LNCAP (cell line): ENCODE data around the gene SEC14L5.

ENCODE experiments used
- TF ChIP-seq, protein P1 (sequence below): fragments of 450-650 bp; IDR thresholded peaks from 2 replicates; pipeline ENCODE4 v1.5.1; 2017; ENCODE audit warnings: mild to moderate bottlenecking

SEC14L5 gene

DNA sequence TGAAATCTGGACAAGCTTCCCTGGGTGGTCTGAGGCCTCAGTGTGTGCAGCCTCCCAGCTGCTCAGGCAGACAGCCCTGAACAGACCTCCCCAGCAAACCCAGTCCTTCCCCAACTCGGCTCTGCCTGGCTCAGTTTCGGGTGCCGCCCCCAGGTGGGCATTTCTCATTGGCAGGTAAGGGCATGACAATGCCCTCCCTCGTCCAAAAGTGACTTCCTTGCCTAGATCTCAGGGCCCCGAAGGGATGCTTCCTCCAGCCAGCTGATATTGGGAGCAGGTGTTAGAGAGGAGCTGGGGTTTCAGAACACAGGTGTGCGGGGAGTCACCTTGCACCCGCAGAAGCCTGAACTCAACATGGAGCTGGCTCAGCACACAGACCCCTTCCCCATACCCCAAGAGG is 17.4 kb upstream of the SEC14L5 start:
- TF ChIP-seq, protein P1, sequence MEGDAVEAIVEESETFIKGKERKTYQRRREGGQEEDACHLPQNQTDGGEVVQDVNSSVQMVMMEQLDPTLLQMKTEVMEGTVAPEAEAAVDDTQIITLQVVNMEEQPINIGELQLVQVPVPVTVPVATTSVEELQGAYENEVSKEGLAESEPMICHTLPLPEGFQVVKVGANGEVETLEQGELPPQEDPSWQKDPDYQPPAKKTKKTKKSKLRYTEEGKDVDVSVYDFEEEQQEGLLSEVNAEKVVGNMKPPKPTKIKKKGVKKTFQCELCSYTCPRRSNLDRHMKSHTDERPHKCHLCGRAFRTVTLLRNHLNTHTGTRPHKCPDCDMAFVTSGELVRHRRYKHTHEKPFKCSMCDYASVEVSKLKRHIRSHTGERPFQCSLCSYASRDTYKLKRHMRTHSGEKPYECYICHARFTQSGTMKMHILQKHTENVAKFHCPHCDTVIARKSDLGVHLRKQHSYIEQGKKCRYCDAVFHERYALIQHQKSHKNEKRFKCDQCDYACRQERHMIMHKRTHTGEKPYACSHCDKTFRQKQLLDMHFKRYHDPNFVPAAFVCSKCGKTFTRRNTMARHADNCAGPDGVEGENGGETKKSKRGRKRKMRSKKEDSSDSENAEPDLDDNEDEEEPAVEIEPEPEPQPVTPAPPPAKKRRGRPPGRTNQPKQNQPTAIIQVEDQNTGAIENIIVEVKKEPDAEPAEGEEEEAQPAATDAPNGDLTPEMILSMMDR = no peak

GRCh38 chr16:4942481-4942880 is 15.6 kb upstream of the SEC14L5 start:
- TF ChIP-seq, protein P1 = no peak

DNA sequence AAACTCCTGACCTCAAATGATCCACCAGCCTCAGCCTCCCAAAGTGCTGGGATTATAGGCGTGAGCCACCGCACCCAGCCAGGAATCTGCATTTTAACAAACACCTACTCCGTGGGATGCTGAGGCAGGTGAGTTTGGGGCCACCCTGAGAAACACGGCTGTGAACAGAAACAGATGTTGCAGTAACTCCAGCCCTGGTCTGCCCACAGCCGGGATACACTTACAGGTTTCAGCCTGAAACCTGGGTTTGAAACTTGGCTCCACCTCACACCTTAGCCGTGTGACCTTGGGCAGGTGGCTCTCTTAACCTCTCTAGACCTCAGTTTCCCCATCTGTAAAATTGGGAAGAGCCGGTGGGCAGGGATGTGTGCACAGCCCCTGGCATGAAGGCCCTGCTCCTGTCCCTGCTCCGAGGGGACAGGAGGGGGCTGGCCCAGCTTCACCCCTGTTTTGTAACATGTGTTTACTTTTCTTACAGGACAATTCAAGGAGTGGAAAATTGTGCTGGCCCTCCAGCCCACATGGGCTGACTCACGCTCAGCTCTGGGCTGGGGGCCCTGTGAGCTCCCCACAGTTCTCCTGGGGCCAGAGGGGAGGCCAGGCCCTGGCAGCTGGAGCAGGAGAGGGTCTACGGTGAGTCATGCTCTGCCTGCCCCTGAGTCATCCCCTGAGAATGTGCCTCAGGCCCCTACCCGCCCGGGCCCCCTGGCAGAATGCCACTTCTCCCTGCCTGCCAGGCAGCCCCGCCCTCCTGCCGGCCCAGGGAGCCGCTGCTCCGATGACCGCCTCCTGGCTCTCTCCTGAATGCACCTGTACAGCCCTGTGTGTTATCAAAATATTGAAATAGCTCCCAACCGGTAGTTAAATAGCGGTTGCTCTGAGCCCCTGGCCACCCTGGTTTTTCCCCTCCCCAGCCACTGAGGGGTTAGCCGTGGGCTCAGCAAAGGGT is 13.5 kb upstream of the SEC14L5 start:
- TF ChIP-seq, protein P1 = no peak

DNA sequence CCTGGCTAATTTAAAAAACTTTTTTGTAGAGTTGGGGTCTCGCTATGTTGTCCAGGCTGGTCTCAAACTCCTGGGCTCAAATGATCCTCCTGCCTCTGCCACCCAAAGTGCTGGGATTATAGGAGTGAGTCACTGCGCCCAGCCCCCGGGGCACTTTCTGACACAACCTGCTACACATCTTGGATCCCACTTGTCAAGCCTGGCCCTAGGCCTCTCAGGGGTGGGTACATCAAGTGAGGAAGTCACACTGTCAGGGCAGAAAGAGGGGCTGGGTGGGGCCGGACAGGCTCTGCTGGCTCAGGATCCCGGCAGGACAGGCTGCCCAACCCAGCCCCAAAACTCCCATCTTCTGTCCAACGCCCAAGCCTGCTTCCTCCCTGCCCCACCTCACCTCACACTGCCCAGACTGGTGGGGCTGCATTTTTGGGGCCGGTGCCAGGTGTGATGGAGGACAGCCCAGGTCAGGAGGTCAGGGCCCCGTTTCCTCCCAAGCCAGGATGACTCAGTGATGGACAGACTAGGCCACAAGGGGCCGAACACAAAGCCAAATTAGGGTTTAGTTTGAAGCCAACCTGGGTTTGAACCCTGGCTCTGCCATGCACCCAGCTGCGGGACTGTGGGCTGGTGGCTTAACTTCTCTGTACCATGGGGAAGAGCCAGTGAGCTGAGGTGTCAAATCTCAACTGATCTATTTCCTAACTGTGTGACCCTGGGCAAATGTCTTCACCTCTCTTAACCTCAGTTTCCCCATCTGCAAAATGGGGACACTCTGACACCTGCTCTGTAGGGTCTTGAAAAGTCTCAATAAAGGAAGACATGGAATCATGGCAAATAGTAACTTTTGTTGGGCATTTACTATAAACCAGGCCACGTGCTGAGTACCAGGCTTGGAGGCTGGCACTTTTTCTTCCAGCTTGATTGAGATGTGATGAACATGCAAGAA is 12.3 kb upstream of the SEC14L5 start:
- TF ChIP-seq, protein P1 = no peak

GRCh38 chr16:4946917-4947316 is 11.2 kb upstream of the SEC14L5 start:
- TF ChIP-seq, protein P1 = no peak

DNA sequence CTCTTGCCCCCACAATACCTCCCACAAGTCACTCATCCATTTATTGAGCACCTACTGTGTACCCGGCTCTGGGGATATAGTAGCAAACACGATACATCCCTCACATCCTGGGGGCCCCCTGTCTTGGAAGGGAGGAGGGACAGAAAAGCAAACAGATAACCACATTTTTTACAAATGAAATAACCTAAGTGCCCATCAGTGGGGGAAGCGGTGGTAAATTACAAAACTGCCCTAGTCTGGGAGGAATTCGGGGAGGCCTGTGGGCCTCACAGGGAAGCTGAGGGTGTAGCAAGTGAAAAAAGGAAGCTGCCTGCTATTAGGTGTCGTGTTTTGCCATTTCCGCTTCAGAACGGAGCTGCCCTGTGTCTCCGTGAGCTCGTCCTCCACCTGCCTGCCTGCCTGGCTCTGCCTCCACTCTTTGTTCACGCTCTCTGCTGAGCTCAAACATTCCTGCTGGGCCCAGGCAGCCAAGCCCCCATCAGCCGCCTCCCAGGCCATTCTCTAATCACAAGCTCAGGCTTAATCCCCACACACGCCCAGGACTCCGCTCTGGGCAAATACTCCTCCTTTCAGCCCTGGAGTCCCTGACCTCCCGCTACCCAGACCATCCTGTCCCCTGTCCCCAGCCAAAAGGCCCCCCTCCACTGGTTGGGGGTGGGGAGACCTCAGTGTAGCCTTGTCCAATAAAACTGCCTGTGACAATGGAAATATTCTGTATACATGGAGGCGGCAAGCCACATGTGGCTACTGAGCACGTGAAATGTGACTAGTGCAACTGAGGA is 10.2 kb upstream of the SEC14L5 start:
- TF ChIP-seq, protein P1 = no peak
